ENCODE results near the gene DLX4. TPM values are rescaled to one million over a fixed set of nuclear protein-coding genes. Genes with fewer than 3 reads are reported as not detected.

Gene DLX4
- total RNA-seq, 4 donors from 2014 or later: 0.13 to 0.67 TPM; not detected in 2

DNA sequence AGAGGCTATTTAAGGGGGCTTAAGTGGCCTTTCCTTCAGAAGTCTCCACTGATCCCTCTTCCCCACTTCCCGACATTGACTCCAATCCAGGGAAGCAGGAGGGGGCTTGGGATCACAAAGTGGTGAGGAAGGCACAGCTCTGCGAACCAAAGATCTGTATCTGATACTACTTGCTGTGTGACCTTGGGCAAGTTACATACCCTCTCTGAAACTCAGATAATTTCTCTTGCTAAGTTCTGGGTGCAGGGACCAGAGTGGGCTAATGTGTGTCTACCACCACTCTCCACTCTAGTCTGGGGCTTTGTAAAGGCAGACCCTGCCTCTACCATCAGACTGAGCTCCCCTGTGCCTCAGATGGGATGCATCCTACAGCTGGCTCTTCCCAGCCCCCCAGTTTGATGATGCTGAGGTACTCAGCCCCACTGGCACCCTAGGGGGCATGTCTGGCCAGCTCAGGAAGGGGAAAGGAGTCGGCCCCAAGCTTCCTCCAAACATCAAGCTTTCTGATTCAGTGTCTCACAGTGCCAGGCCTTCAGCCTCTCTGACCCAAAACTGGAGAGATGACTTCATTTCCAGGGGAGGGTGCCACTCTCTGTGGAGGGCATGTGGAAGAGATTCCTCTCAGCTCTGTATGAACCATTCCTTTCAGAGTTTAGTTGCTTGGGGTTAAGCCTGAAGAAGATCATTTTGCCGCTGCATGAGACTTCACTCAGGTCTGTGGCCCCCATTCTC is 10.9 kb downstream of the DLX4 start:
- intact Hi-C loops (cut with DNase I): no loop called here

DNA sequence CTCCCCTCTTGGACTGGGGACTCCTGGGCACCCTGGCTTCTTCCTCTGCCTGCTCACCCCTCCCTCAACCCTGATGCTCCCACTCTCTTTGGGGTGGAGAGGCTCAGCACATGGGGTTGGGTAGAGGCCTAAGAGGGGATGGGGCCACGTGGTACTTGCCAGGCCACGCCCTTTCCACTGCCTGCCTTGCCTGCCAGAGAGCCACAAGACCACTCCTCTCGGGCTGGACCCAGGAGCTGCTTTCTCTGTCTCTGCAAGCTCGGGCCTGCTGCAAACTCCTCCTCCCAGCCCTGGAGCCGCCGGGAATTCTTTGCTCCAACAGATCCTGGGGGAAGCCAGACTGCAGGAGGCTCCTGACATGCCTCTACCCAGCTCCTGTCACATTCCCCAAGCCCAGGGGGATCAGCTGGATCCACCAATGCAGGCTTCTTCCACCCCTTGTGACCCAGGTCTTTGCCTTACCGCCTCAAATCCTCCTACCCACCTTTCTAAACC is 11.8 kb downstream of the DLX4 start:
- H3K4me1 ChIP-seq: peaks cover 0 to 68% (median 15%) of the 10 kb centered on the region in 3 donors
- peaks cover 0 to 83% (median 0%) of the 10 kb centered on the region in 4 donors for H3K27me3 ChIP-seq
- H3K4me3 ChIP-seq: no peak overlapping the region
- TF ChIP-seq, protein P1, sequence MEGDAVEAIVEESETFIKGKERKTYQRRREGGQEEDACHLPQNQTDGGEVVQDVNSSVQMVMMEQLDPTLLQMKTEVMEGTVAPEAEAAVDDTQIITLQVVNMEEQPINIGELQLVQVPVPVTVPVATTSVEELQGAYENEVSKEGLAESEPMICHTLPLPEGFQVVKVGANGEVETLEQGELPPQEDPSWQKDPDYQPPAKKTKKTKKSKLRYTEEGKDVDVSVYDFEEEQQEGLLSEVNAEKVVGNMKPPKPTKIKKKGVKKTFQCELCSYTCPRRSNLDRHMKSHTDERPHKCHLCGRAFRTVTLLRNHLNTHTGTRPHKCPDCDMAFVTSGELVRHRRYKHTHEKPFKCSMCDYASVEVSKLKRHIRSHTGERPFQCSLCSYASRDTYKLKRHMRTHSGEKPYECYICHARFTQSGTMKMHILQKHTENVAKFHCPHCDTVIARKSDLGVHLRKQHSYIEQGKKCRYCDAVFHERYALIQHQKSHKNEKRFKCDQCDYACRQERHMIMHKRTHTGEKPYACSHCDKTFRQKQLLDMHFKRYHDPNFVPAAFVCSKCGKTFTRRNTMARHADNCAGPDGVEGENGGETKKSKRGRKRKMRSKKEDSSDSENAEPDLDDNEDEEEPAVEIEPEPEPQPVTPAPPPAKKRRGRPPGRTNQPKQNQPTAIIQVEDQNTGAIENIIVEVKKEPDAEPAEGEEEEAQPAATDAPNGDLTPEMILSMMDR (IDR thresholded peaks at IDR 0.05): no peak
- no peak for TF ChIP-seq POLR2A (IDR thresholded peaks at IDR 0.05)
- DNase-seq: no peak
- H3K27ac ChIP-seq: no peak overlapping the region
- H3K9me3 ChIP-seq: no peaks in the 10 kb centered on the region
- H3K36me3 ChIP-seq: no peaks in the 10 kb centered on the region
- WGBS, 2 donors: 34 to 40% methylated on average over 1 to 6 of the region's 7 CpGs
- intact Hi-C loops (cut with DNase I): no loop called here

More for the DNA sequence above, 10.9 kb downstream of the DLX4 start:
- H3K4me3 ChIP-seq: no peak overlapping the region
- peaks cover 0 to 75% (median 15%) of the 10 kb centered on the region in 3 donors for H3K4me1 ChIP-seq
- 72 to 93% methylated on average over 2 to 3 of the region's 4 CpGs for WGBS, 2 donors
- no peak for DNase-seq
- no peaks in the 10 kb centered on the region for H3K9me3 ChIP-seq
- no peak overlapping the region for H3K27ac ChIP-seq
- H3K27me3 ChIP-seq: peaks cover 0 to 83% (median 0%) of the 10 kb centered on the region in 4 donors
- TF ChIP-seq POLR2A (IDR thresholded peaks at IDR 0.05): no peak
- TF ChIP-seq, protein P1 (IDR thresholded peaks at IDR 0.05): no peak
- no peaks in the 10 kb centered on the region for H3K36me3 ChIP-seq

DNA sequence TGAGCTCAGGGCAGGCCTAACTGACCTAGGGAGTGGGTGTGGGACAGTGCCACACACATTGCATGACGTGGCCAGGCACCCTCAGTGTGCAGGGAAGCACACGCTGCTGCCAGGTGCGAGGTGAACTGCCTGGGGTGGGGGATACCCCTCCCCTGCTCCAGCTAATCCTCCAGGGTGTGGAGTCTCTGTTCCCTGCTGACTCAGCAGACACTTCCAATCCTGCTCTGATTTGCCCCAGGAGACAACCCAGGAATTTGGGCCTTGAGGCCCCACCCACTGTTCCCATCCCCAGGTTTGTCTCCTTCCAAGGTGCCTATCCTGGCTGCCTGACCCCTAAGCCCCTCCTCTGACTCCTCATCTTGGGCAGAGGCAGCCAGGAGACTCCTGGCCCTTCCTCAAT is 15.3 kb downstream of the DLX4 start:
- Histone ChIP-seq H3K4me1 (peaks cover 7 to 52% (median 16%) of the 10 kb centered on the region in 3 donors), H3K27me3 (peaks cover 0 to 85% (median 1%) of the 10 kb centered on the region in 4 donors), H3K27ac (no peak overlapping the region), H3K9me3 (no peaks in the 10 kb centered on the region), H3K4me3 (no peak overlapping the region), H3K36me3 (no peaks in the 10 kb centered on the region)
- no peak for DNase-seq
- no CpG with 5 or more reads among the region's 3 CpGs for WGBS, 2 donors
- TF ChIP-seq POLR2A (IDR thresholded peaks at IDR 0.05): no peak
- TF ChIP-seq, protein P1 (IDR thresholded peaks at IDR 0.05): no peak
- intact Hi-C loops (cut with DNase I): no loop called here

DNA sequence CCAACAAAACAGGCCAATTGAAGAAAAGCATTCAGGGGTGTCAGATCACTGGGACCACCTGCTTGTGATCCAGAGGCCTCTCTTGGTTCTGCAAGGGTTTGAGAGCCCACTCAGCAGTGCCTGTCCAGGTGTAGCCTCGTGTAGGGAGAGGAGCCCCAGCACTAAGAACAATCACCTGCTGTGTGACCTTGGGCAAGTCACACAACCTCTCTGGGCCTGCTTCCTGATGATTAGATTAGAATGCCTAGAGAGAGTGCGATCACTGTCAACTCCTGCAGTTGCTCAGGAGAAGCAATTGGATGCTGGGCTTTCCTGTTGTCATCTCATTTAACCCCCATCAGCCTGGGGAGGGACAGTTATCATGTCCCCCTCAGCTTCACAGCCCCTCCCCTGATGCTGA is 15.8 kb downstream of the DLX4 start:
- no peak for DNase-seq
- Histone ChIP-seq H3K36me3 (no peaks in the 10 kb centered on the region), H3K4me1 (peaks cover 7 to 47% (median 16%) of the 10 kb centered on the region in 3 donors), H3K27me3 (peaks cover 0 to 85% (median 2%) of the 10 kb centered on the region in 4 donors), H3K9me3 (no peaks in the 10 kb centered on the region), H3K4me3 (no peak overlapping the region), H3K27ac (no peak overlapping the region)
- 100% methylated on average over 1 of the region's 2 CpGs; no CpG with 5 or more reads in 1 of the 2 donors for WGBS, 2 donors
- no peak for TF ChIP-seq POLR2A (IDR thresholded peaks at IDR 0.05)
- TF ChIP-seq, protein P1 (IDR thresholded peaks at IDR 0.05): no peak
- intact Hi-C loops (cut with DNase I): no loop called here

DNA sequence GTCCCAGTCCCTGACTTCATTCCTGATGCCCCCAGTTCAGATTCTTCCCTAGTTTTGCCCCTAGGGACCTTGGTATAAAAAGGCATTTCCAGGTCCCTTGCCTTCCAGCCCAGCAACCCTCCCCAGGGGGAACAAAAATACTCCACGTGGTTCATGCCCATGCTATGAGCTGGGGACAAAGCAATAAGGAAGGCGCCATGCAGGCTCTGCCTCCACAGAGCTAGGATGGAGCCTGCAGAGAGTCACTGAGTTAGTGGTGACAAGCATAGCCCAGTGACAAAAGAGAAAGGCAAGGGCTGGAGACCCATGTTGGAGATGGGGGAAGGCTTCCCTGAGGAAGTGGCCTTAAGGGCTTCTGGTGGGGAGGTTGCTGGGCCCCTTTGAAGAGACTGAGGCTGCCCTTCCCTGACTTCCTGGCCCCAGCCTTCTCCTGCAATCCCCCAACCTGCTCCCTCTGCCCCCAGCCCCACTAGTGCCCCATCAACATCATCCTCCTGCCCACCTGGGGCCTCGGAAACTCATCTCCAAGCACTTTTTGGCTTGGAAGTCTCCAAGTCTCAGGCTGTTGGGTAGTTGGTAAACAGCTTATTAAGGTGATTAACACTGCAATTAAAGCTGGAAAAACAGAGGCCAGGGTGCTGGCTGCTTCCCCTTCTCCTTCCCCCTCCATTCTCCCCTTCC is 16.5 kb downstream of the DLX4 start:
- TF ChIP-seq POLR2A (IDR thresholded peaks at IDR 0.05): no peak
- TF ChIP-seq, protein P1 (IDR thresholded peaks at IDR 0.05): no peak
- WGBS, 2 donors: 51% methylated on average over 2 of the region's 3 CpGs; no CpG with 5 or more reads in 1 of the 2 donors
- intact Hi-C loops (cut with DNase I): no loop called here
- H3K4me3 ChIP-seq: no peak overlapping the region
- DNase-seq: no peak
- peaks cover 7 to 40% (median 14%) of the 10 kb centered on the region in 3 donors for H3K4me1 ChIP-seq
- no peaks in the 10 kb centered on the region for H3K36me3 ChIP-seq
- no peaks in the 10 kb centered on the region for H3K9me3 ChIP-seq
- peaks cover 0 to 85% (median 2%) of the 10 kb centered on the region in 4 donors for H3K27me3 ChIP-seq
- no peak overlapping the region for H3K27ac ChIP-seq

All from esophagus squamous epithelium (tissue), 5 donors.